Uterus (tissue), 4 donors: ENCODE data around the gene MACC1. TPM values are rescaled to one million over a fixed set of nuclear protein-coding genes. Genes with fewer than 3 reads are reported as not detected.

Source experiments
- DNase-seq, 2 donors: peaks; one replicate each; pipeline ENCODE4 v3.0.0-alpha.2; 2019 to 2020
- H3K27ac ChIP-seq, 2 donors: fragments of 200-600 bp; sonication (generic); 1 replicate in 1 of 2; 2 replicates in 1 of 2; pipeline ENCODE4 v1.5.1; 2016 to 2018
- H3K27me3 ChIP-seq, 2 donors: fragments of 200-600 bp; sonication (generic); one replicate each; pipeline ENCODE4 v1.5.1; 2018 to 2019; ENCODE audit warnings: control low read depth in 1 of 2
- H3K36me3 ChIP-seq, 2 donors: fragments of 200-600 bp; sonication (generic); one replicate each; pipeline ENCODE4 v1.5.1; 2019; ENCODE audit warnings: control low read depth in 1 of 2
- H3K4me1 ChIP-seq, 2 donors: fragments of 200-600 bp; sonication (generic); one replicate each; pipeline ENCODE4 v1.5.1; 2018 to 2019; ENCODE audit warnings: control low read depth in 1 of 2
- H3K4me3 ChIP-seq, 2 donors: fragments of 200-600 bp; sonication (generic); 1 replicate in 1 of 2; 2 replicates in 1 of 2; pipeline ENCODE4 v1.5.1; 2018 to 2019; ENCODE audit warnings: mild to moderate bottlenecking in 1 of 2
- H3K9me3 ChIP-seq, 2 donors: fragments of 200-600 bp; sonication (generic); one replicate each; pipeline ENCODE4 v1.5.1; 2019; ENCODE audit warnings: control low read depth in 1 of 2
- POLR2A ChIP-seq, 2 donors: fragments of 450-650 bp; IDR thresholded peaks; one replicate each; pipeline ENCODE4 v1.6.1; 2016; ENCODE audit warnings: antibody characterized with exemption in 2 of 2, mild to moderate bottlenecking in 1 of 2, moderate library complexity in 1 of 2
- intact Hi-C: fragments of 100-400 bp; cut with DNase I; formaldehyde crosslinking; loops from one replicate; pipeline ENCODE4 v1.15.1; 2023; ENCODE audit warnings: low total_unique reads
- total RNA-seq, 4 donors: library from RNA; depleted of rRNA in 3 of 4; stranded (reverse); fragments of >200 nt in 3 of 4; gene quantifications; one replicate each; pipeline versions ENCODE4 v1.1.0 to v1.2.4, GENCODE V29; 2014 to 2023
- TF ChIP-seq, protein P1 (sequence below), 4 experiments: fragments of 200-600 bp in 2 of 4; fragments of 450-650 bp in 2 of 4; sonication (generic) in 2 of 4; IDR thresholded peaks; one replicate each; pipeline ENCODE4 v1.5.1; 2016 to 2019; ENCODE audit warnings: antibody characterized with exemption in 4 of 4, mild to moderate bottlenecking in 2 of 4, moderate library complexity in 1 of 4
- donor health status: DM: yes; HTN: yes; CAD: no.

Gene MACC1
- total RNA-seq, 4 donors from 2014 or later = 1.0 to 23.9 (median 1.5) TPM; not detected in 1

- Histone ChIP-seq H3K4me3 (no peak overlapping the region), H3K4me1 (no peaks in the 10 kb centered on the region), H3K9me3 (no peaks in the 10 kb centered on the region), H3K27ac (no peak overlapping the region), H3K27me3 (no peaks in the 10 kb centered on the region), H3K36me3 (no peaks in the 10 kb centered on the region)
- intact Hi-C loops = no loop called here
- TF ChIP-seq, protein P1, sequence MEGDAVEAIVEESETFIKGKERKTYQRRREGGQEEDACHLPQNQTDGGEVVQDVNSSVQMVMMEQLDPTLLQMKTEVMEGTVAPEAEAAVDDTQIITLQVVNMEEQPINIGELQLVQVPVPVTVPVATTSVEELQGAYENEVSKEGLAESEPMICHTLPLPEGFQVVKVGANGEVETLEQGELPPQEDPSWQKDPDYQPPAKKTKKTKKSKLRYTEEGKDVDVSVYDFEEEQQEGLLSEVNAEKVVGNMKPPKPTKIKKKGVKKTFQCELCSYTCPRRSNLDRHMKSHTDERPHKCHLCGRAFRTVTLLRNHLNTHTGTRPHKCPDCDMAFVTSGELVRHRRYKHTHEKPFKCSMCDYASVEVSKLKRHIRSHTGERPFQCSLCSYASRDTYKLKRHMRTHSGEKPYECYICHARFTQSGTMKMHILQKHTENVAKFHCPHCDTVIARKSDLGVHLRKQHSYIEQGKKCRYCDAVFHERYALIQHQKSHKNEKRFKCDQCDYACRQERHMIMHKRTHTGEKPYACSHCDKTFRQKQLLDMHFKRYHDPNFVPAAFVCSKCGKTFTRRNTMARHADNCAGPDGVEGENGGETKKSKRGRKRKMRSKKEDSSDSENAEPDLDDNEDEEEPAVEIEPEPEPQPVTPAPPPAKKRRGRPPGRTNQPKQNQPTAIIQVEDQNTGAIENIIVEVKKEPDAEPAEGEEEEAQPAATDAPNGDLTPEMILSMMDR (IDR thresholded peaks at IDR 0.05) = no peak
- TF ChIP-seq POLR2A (IDR thresholded peaks at IDR 0.05) = no peak
- DNase-seq = no peak
Observed at GRCh38 chr7:20183086-20183485, 34.1 kb downstream of the MACC1 start.

GRCh38 chr7:20176578-20177242 lies 40.5 kb downstream of the MACC1 start:
- H3K27ac ChIP-seq = no peak overlapping the region
- H3K9me3 ChIP-seq = no peaks in the 10 kb centered on the region
- no peaks in the 10 kb centered on the region for H3K27me3 ChIP-seq
- TF ChIP-seq POLR2A (IDR thresholded peaks at IDR 0.05) = no peak
- TF ChIP-seq, protein P1 (IDR thresholded peaks at IDR 0.05) = no peak
- no peak for DNase-seq
- no peaks in the 10 kb centered on the region for H3K36me3 ChIP-seq
- no peaks in the 10 kb centered on the region for H3K4me1 ChIP-seq
- no peak overlapping the region for H3K4me3 ChIP-seq
- intact Hi-C loops = no loop called here

GRCh38 chr7:20173828-20174227 lies 43.4 kb downstream of the MACC1 start:
- no peak overlapping the region for H3K27ac ChIP-seq
- H3K4me1 ChIP-seq = no peaks in the 10 kb centered on the region
- no peaks in the 10 kb centered on the region for H3K36me3 ChIP-seq
- no peaks in the 10 kb centered on the region for H3K27me3 ChIP-seq
- no peak overlapping the region for H3K4me3 ChIP-seq
- no peak for DNase-seq
- intact Hi-C loops = no loop called here
- no peaks in the 10 kb centered on the region for H3K9me3 ChIP-seq
- TF ChIP-seq, protein P1 (IDR thresholded peaks at IDR 0.05) = no peak
- TF ChIP-seq POLR2A (IDR thresholded peaks at IDR 0.05) = no peak

DNA sequence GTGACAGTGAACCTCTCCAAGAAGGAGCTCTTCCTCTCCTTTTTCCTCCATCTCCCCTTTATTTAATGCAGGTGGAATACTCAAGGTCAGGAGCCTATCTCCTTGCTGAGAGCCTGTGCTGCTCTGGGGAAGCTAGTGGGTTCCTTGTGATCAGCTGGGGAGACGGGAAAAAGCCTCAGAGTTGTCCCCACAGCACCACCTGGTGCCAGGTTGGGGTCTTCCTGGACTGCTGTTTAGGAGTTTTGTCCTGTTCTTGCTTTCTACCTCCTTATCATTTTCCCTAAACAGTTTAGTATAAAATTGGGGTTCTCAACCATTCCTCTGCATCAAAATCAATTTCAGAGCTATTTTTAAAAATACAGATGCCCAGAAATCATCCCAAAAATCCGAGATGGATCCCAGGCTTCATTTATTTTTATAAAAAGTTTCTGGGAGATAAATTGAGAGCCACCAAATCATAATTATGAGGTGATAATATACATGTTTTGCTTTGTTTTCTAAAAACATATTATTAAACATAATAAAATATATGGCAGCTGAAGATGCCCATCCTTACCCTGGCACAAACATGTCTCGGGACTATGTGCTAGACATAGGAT lies 44.3 kb downstream of the MACC1 start:
- Histone ChIP-seq H3K27ac (no peak overlapping the region), H3K4me1 (no peaks in the 10 kb centered on the region), H3K9me3 (no peaks in the 10 kb centered on the region), H3K4me3 (no peak overlapping the region), H3K36me3 (no peaks in the 10 kb centered on the region), H3K27me3 (no peaks in the 10 kb centered on the region)
- intact Hi-C loops = no loop called here
- TF ChIP-seq, protein P1 (IDR thresholded peaks at IDR 0.05) = peak; percentile 49 to 74 (median 66)
- no peak for TF ChIP-seq POLR2A (IDR thresholded peaks at IDR 0.05)
- DNase-seq = peak; percentile 82 to 83

GRCh38 chr7:20170633-20171032 lies 46.6 kb downstream of the MACC1 start:
- intact Hi-C loops = no loop called here

More at GRCh38 chr7:20170633-20171032, 46.6 kb downstream of the MACC1 start:
- Histone ChIP-seq H3K27me3 (no peaks in the 10 kb centered on the region), H3K4me3 (no peak overlapping the region), H3K4me1 (no peaks in the 10 kb centered on the region), H3K27ac (no peak overlapping the region), H3K36me3 (no peaks in the 10 kb centered on the region), H3K9me3 (no peaks in the 10 kb centered on the region)
- DNase-seq = no peak
- TF ChIP-seq, protein P1 (IDR thresholded peaks at IDR 0.05) = no peak
- TF ChIP-seq POLR2A (IDR thresholded peaks at IDR 0.05) = no peak
